Skin of body (tissue), 2 donors: ENCODE results near the gene PHACTR4. TPM values are rescaled to one million over a fixed set of nuclear protein-coding genes. Genes with fewer than 3 reads are reported as not detected.
A peak's percentile ranks its signal among the peaks of the same experiment; 100 is the strongest.
"Not testable (repeated sequence)": the region's sequence is repeated elsewhere in the genome, so short reads cannot be mapped to it uniquely, and the experiment has no call there.

Source experiments
- DNase-seq: peaks from one replicate; lab custom pipeline; 2025; lab: John Stamatoyannopoulos, UW
- total RNA-seq: library from RNA; depleted of rRNA; stranded (reverse); fragments of >200 nt; gene quantifications from one replicate; pipeline ENCODE4 v1.2.3, GENCODE V29; 2014

Gene PHACTR4
- total RNA-seq, 1 donor from 2014 or later = 17.9 TPM

DNA sequence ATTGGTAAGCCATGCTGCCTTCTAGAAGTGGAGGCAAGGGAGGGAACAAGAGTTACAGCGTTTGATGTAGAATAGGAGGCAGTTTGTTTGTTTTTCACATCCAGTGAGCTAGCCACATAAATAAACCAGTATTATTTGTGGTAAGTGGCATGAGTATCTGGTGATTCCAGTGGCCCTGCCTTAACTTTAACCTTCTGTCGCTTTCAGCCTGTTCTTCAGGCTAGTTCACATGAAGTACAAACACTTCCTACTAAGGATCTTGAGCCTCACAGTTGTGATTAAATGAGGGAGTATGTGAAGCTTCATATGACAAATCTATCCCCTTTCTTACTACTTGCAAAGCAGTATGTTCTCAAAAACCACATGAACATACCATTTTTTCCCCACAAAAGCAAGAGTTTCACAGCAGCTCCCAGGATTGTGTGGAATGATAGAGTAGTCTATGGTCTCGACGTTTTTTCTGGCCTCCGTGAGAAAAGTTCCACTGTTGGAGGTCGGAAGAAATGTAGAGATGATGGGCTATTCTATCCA is 59.5 kb downstream of the PHACTR4 start:
- DNase-seq = no peak

DNA sequence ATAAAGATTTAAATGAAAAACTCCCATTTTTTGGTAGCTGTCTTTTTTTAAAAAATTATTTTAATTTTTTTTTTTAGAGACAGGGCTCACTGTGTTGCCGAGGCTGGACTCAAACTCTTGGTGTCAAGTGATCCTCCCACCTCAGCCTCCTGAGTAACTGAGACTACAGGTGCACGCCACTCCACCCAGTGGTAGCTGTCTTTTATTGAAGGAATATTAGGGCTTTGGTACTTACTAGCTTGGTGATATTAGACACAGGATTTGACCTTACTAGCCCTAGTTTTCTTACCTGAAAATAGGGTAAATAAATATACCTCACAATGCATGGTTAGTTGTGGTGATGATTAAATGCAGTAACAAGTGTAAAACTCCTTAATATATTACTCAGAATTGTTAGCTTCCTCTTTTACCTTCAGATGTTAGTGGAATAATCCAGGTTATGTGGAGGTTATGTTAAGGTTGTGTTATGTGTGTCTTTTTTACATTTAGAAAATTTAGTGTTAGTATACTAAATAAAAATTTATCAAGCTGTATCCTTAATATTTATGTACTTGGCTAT is 66.8 kb downstream of the PHACTR4 start:
- DNase-seq = no peak

DNA sequence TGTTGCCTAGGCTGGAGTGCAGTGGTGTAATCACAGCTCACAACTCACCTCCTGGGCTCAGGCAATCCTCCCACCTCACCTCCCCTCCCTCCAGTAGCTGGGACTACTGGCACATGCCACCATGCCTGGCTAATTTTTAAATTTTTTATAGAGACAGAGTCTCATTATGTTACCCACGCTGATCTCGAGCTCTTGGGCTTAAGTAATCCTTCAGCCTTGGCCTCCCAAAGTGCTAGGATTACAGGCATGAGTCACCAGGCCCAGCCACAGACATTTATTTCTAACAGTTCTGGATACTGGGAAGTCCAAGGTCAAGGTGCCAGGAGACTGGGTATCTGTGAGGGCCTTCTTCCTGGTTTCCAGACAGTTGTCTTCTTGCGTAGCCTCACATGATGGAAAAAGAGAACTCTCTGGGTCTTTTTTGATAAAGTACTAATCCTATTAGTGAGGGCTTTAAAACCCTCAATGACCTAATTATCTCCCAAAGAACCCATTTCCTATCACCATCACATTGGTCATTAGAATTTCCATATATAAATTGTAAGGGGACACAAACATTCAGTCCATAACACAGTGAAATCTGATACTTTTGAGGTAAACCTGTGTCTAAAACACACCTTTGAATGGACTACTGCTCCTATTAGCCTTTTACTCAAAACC is 67.9 kb downstream of the PHACTR4 start:
- no peak for DNase-seq

DNA sequence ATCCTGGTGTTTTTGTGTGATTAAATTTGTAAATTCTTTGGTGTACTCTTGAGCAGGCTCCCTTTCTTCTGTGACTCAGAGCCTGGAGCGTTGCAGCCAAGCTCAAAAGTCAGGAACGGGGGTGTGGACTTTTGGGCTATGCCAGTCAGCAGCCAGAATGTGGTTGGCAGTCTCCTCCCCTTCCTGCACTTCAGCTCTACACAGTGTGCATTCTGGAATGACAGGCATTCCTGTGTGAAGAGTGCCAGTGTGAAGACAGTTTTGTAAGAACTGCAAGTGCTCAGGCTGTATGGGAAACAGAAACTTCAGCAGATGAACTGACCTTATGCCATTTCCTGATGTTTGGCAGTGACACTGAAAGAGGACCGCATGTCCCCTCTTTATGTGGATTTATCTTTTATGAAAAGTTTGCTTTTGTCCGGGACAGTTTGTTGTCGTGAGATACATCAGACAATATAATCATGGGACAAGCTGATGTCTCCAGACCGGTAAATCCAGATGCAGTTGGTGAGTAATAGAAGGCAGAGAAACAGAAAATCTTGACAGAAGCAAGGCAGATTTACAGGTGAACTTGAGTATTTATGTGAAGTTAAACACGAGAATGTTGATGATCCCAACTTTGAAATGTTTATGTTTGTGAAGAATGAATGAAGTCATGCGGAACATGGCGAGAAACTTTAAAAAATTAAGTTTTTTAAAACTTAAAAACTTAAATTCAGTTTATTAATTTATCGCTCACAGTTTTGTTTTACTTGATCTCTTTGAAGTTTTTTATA is 68.6 kb downstream of the PHACTR4 start:
- peak; percentile 82 for DNase-seq

DNA sequence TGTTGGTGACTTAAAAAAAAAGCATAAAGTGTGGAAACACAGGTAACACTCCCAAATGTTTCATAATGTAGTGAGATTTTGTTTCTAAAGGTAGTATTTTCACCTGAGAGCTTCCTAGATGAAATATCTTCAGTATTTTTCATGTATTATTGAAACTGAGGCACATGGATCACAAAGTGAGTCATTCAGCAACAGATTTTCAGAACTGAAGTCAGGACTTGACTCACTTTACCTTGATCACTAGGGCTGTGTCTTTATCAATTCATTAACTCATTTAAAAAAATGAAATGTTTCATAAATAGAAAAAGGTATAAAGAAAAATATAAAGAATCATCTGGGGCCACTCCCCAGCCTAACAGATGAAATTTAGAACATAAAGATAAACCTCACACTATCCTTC is 69.8 kb downstream of the PHACTR4 start:
- DNase-seq = no peak

DNA sequence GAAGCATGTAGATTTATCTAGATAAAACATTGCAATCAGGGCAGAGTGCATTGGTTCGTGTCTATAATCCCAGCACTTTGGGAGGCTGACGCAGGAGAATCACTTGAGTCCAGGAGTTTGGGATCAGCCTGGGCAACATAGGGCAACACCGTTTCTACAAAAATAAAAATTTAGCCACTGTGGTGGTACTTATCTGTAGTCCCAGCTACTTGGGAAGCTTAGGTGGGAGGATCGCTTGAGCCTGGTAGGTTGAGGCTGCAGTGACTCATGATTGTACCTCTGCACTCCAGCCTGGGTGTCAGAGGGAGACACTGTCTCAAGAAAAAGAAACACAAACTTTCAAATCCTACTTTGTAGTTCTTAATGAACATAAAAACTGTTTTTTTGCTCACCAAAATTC is 72.1 kb downstream of the PHACTR4 start:
- DNase-seq = no peak

DNA sequence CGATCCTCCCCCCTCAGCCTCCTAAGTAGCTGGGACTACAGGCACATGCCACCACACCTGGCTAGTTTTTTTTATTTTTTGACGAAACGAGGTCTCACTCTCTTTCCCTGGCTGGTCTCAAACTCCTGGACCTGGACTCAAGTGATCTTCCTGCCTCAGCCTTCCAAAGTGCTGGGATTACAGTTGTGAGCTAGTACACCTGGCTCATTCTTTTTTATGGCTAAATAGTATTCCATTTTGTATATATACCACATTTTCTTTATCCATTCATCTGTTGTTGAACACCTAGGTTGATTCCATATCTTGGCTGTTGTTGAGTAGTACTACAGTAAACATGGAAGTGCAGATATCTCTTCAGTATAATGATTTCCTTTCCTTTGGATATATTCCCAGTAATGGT is 74.0 kb downstream of the PHACTR4 start:
- no peak for DNase-seq

GRCh38 chr1:28447679-28448078 is 78.1 kb downstream of the PHACTR4 start:
- no peak for DNase-seq

DNA sequence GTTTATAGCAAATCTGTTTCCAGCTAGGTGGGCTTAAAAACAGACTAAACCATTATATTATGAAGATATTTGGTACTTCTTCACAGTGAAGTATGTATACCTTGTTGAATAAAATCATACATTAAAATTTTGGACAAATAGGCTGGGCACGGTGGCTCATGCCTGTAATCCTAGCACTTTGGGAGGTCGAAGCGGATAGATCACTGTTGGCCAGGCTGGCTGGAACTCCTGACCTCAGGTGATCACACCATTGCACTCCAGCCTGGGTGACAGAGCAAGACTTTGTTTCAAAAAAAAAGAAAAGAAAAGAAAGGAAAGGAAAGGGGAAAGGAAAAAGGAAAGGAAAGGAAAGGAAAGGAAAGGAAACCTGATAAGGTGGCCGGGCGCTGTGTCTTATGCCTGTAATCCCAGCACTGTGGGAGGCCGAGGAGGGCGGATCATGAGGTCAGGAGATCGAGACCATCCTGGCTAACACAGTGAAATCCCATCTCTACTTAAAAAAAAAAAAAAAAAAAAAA is 78.6 kb downstream of the PHACTR4 start:
- DNase-seq = not testable (repeated sequence)

DNA sequence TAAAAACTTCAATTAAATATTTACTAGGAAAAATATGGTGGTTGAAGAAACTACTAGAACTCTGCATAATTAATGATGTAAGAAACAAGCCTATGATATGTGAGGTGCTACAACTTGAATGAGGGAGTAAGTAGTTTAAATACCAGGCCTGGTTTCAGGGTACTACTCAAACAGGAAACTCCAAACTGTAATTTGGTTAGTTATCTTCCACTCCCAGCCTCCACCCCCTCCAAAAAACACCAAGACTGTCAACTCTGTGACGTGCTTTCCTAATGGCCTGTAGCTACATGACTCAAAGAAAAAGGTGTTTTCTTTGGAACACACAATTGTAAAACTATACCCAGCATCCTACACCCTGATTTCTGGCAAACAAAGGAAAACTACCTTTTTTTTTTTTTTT is 80.4 kb downstream of the PHACTR4 start:
- DNase-seq = no peak

GRCh38 chr1:28450561-28450960 is 81.0 kb downstream of the PHACTR4 start:
- DNase-seq = no peak

DNA sequence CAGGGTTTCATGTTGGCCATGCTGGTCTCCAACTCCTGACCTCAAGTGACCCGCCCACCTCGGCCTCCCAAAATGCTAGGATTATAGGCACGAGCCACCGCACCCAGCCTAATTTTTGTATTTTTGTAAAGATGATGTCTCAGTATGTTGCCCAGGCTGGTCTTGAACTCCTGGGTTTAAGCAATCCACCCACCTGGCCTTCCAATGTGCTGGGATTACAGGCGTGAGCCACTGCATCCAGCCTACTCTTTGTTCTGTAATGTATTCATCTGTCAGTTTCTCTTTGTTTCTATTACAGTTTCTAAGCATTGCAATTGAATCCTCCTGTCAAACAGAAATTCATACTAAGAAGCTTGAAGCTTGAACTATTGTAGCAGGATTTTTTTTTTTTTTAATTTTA is 81.5 kb downstream of the PHACTR4 start:
- DNase-seq = no peak

DNA sequence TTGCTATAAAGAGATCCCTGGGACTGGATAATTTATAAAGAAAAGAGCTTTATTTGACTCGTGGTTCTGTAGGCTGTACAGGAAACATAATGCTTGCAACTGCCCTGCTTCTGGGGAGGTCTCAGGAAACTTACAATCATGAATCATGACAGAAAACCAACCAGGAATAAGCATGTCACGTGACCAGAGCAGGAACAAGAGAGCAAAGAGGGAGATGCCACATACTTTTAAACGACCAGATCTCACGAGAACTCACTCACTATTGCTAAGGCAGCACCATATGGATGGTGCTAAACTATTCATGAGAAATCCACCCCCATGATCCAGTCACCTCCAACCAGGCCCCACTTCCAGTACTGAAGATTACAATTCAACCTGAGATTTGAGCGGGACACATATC is 86.5 kb downstream of the PHACTR4 start:
- DNase-seq = peak; percentile 5

DNA sequence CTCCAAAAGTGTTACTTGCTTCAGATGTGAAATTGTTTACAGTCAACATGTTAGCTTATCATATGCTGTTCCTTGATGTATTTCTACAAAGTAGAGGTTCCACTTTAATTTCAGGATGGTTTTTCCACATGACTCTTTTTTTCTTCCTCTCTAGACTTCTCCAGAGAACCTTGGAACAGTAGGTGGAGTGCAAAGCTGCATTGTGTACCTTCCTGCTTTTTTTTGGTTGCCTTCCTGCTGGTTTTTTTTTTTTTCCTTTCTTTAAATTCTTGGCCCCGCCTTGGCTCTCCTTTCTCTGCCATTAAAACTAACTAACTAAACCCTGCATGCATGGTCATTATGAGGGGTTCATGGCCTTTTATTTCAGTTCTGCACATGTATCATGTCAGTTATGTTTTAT is 88.1 kb downstream of the PHACTR4 start:
- DNase-seq = no peak

GRCh38 chr1:28458237-28459228 is 89.0 kb downstream of the PHACTR4 start:
- DNase-seq = no peak

- DNase-seq = no peak
These were observed 96.8 kb downstream of the PHACTR4 start for GRCh38 chr1:28466226-28466778.

- DNase-seq = no peak
These were observed 100.6 kb downstream of the PHACTR4 start for GRCh38 chr1:28470146-28470545.

DNA sequence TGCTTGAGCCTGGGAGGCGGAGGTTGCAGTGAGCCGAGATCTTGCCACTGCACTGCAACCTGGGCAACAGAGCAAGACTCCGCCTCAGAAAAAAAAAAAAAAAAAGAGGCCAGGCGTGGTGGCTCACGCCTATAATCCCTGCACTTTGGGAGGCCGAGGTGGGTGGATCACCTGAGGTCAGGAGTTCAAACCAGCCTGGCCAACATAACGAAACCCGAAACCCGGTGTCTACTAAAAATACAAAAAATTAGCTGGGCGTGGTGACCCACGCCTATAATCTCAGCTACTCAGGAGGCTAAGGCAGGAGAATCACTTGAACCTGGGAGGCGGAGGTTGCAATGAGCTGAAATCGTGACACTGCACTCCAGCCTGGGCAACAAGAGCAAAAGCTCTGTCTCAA is 110.0 kb downstream of the PHACTR4 start:
- DNase-seq = not testable (repeated sequence)

- DNase-seq = no peak
These were observed 110.8 kb downstream of the PHACTR4 start for GRCh38 chr1:28480308-28480707.

DNA sequence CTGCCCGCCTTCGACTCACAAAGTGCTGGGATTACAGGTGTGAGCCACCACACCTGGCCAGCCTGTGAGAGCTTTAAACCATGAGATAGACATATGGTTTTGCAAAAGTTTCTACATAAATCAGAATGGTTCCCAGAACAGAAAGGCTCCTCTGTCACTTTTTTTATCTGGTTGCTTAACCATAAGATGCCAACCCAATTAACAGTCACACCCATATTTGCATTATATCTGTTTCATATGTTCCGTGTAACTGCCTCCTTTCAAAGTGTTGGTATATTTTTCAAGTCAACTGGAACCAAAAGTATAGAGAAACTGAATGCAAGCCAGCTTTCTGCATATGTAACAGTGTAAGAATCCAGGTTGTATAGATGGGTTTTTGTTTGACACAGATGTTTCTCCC is 112.6 kb downstream of the PHACTR4 start:
- no peak for DNase-seq

- DNase-seq = no peak
These were observed 113.2 kb downstream of the PHACTR4 start for GRCh38 chr1:28482702-28483101.
